ENCODE data around the gene HTR4. TPM values are rescaled to one million over a fixed set of nuclear protein-coding genes. Genes with fewer than 3 reads are reported as not detected.

HTR4 gene
- total RNA-seq, 4 donors from 2014 or later = 0.21 TPM; not detected in 3

DNA sequence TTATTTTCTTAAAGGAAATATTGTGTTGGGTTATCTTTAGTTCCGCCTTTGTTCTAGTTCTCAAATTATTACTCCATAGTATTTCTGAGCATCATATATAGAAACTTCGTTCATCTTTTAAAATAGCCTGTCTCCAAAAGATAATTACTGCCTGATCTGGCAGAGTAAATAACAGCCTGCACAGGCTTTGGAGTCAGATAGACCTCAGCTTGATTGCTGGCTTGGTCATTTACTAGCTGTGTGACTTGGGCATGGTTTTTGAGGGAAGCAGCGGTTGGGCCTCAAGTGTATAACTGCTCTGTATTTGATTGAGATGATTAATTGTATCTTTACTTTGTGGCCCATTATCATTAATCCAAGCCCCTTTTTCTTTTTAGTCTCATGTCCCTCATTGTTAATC lies 220.5 kb downstream of the HTR4 start:
- peaks cover 0 to 62% (median 0%) of the 10 kb centered on the region in 3 donors for H3K36me3 ChIP-seq

More for the DNA sequence above, 220.5 kb downstream of the HTR4 start:
- H3K27ac ChIP-seq = no peak overlapping the region
- H3K4me3 ChIP-seq = no peak overlapping the region
- no peaks in the 10 kb centered on the region for H3K9me3 ChIP-seq
- TF ChIP-seq, protein P1, sequence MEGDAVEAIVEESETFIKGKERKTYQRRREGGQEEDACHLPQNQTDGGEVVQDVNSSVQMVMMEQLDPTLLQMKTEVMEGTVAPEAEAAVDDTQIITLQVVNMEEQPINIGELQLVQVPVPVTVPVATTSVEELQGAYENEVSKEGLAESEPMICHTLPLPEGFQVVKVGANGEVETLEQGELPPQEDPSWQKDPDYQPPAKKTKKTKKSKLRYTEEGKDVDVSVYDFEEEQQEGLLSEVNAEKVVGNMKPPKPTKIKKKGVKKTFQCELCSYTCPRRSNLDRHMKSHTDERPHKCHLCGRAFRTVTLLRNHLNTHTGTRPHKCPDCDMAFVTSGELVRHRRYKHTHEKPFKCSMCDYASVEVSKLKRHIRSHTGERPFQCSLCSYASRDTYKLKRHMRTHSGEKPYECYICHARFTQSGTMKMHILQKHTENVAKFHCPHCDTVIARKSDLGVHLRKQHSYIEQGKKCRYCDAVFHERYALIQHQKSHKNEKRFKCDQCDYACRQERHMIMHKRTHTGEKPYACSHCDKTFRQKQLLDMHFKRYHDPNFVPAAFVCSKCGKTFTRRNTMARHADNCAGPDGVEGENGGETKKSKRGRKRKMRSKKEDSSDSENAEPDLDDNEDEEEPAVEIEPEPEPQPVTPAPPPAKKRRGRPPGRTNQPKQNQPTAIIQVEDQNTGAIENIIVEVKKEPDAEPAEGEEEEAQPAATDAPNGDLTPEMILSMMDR (IDR thresholded peaks at IDR 0.05) = no peak
- TF ChIP-seq EP300 (IDR thresholded peaks at IDR 0.05) (no peak), POLR2A (IDR thresholded peaks at IDR 0.05) (no peak)
- H3K27me3 ChIP-seq = no peaks in the 10 kb centered on the region
- DNase-seq (ENCODE audit: low spot score in 2 of 2) = no peak
- H3K4me1 ChIP-seq = no peaks in the 10 kb centered on the region
- 97 to 99% methylated on average over 3 of the region's 3 CpGs for WGBS, 2 donors

Other genes with a start within 250 kb of the HTR4 start
- gene ADRB2, start 172.1 kb upstream of the HTR4 start, total RNA-seq = 1 to 10 TPM; 4.8 to 9.8 (median 6.2) TPM

Data from tibial nerve (tissue), 4 donors.